Lower leg skin (tissue), 4 donors: ENCODE data around the gene NPAT. TPM values are rescaled to one million over a fixed set of nuclear protein-coding genes. Genes with fewer than 3 reads are reported as not detected.

ENCODE experiments used
- DNase-seq, 2 donors: peaks; one replicate each; pipeline ENCODE4 v3.0.0-alpha.2; 2019; ENCODE audit warnings: low spot score in 2 of 2
- H3K4me3 ChIP-seq: fragments of 200-600 bp; sonication (generic); 2 replicates; pipeline ENCODE4 v1.5.1; 2017; ENCODE audit warnings: mild to moderate bottlenecking, low read depth; ENCODE audit not compliant: poor library complexity, severe bottlenecking
- POLR2A ChIP-seq, 2 donors: fragments of 450-650 bp; IDR thresholded peaks; one replicate each; pipeline ENCODE4 v1.6.1; 2016 to 2017; ENCODE audit warnings: antibody characterized with exemption in 2 of 2, mild to moderate bottlenecking in 1 of 2, moderate library complexity in 1 of 2
- WGBS, 2 donors: methylation state at CpG; one replicate each; pipeline ENCODE4 v1.1.5; 2018; 5-methylcytosine and 5-hydroxymethylcytosine counted together
- intact Hi-C: fragments of 100-400 bp; cut with DNase I; formaldehyde crosslinking; loops from one replicate; pipeline ENCODE4 v1.15.0; 2023; ENCODE audit warnings: low total_unique reads
- total RNA-seq, 4 donors: library from RNA; depleted of rRNA; stranded (reverse); fragments of >200 nt; gene quantifications; one replicate each; pipeline ENCODE4 v1.1.0, GENCODE V29; 2016
- TF ChIP-seq, protein P1 (sequence below), 3 donors: fragments of 450-650 bp; IDR thresholded peaks; one replicate each; pipeline ENCODE4 v1.5.1; 2016; ENCODE audit warnings: antibody characterized with exemption in 3 of 3, mild to moderate bottlenecking in 3 of 3, moderate library complexity in 2 of 3

Gene NPAT
- total RNA-seq, 4 donors from 2014 or later, result 11.9 to 27.6 (median 14.6) TPM

DNA sequence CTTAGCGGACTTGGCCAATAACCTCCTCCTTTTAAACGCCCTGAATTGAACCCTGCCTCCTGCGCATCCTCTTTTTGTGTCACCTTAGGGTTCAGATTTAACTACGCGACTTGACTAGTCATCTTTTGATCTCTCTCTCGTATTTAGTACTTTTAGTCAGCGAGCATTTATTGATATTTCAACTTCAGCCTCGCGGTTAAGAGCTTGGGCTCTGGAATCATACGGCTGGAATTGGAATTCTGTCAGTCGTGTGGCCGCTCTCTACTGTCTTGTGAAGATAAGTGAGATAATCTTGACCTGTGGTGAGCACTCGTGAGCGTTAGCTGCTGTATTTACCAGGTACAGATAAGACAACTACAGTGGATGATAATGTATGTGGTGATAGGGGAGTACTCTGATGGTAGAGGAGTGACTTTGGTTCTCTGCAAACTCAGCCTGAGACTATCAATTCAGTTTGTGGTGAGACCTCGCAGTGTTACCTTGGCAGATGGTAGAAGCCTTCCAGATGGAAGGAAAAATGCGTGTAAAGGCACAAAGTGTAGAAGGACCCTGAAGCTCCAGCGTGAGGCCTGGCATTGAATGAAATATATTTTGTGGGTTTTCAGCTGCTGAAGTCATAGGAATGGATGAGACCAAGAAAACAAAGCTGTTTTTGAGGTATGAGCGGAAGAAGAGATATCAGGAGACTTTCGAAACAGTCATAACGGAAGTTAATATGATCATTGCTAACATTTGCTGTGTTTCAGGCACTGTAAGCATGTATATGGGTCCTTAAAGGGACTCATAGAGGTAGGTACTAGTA is 1.1 kb upstream of the NPAT start:
- TF ChIP-seq, protein P1, sequence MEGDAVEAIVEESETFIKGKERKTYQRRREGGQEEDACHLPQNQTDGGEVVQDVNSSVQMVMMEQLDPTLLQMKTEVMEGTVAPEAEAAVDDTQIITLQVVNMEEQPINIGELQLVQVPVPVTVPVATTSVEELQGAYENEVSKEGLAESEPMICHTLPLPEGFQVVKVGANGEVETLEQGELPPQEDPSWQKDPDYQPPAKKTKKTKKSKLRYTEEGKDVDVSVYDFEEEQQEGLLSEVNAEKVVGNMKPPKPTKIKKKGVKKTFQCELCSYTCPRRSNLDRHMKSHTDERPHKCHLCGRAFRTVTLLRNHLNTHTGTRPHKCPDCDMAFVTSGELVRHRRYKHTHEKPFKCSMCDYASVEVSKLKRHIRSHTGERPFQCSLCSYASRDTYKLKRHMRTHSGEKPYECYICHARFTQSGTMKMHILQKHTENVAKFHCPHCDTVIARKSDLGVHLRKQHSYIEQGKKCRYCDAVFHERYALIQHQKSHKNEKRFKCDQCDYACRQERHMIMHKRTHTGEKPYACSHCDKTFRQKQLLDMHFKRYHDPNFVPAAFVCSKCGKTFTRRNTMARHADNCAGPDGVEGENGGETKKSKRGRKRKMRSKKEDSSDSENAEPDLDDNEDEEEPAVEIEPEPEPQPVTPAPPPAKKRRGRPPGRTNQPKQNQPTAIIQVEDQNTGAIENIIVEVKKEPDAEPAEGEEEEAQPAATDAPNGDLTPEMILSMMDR (IDR thresholded peaks at IDR 0.05), result no peak
- no peak for TF ChIP-seq POLR2A (IDR thresholded peaks at IDR 0.05)
- peak overlapping the region; percentile 53 for H3K4me3 ChIP-seq
- 9 to 10% methylated on average over 20 of the region's 20 CpGs for WGBS, 2 donors
- no peak for DNase-seq
- intact Hi-C loops, result no loop called here

DNA sequence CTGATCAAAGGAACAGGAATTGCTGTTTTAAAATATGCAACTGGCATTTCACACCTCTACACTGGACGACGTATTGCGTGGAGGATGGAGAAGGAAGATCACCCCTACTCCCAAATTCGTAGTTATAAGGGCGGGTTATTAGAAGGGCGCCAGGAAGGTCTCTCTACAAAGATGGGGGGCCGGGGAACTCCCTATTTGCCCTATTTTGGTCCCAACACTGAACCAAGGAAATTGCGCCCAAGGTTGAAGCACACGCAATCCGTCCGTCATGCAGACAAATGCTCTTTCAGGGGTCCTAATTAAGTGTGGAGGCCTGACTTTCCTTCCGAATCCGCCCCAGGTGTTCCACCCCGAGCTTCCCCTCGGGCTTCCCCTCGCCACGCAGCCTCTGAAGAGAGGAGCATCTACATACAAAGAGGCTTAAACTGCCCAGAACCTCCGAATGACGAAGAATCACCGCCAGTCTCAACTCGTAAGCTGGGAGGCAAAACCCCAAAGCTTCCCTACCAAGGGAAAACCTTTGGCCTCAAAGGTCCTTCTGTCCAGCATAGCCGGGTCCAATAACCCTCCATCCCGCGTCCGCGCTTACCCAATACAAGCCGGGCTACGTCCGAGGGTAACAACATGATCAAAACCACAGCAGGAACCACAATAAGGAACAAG is 396 bp downstream of the NPAT start:
- TF ChIP-seq, protein P1 (IDR thresholded peaks at IDR 0.05), result no peak
- TF ChIP-seq POLR2A (IDR thresholded peaks at IDR 0.05), result no peak
- H3K4me3 ChIP-seq, result peak overlapping the region; percentile 60
- intact Hi-C loops, result no loop called here
- 0% methylated on average over 29 of the region's 29 CpGs for WGBS, 2 donors
- DNase-seq, result peak in 1 of 2 donors; percentile 87

DNA sequence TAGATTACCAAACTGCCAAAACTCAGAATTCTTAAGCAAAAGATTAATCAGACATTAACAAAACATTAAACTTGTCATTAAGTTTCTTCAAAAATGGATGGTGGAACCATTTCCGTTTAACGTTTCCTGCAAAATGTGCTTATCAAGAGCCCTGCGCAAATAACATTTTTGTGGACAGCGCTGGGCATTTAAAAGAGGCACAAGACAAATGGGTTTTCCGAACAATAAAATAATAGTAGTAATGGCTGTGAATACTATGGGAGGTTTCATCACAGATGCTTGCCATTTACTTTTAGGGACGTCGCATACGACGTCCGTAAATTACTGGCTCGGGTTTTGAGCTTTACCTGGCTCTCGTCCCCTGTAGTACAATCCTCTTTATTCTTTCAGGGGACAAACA is 1.1 kb downstream of the NPAT start:
- TF ChIP-seq POLR2A (IDR thresholded peaks at IDR 0.05), result no peak
- TF ChIP-seq, protein P1 (IDR thresholded peaks at IDR 0.05), result no peak
- intact Hi-C loops, result no loop called here
- 2 to 4% methylated on average over 12 of the region's 12 CpGs for WGBS, 2 donors
- H3K4me3 ChIP-seq, result peak overlapping the region; percentile 60
- DNase-seq, result no peak

DNA sequence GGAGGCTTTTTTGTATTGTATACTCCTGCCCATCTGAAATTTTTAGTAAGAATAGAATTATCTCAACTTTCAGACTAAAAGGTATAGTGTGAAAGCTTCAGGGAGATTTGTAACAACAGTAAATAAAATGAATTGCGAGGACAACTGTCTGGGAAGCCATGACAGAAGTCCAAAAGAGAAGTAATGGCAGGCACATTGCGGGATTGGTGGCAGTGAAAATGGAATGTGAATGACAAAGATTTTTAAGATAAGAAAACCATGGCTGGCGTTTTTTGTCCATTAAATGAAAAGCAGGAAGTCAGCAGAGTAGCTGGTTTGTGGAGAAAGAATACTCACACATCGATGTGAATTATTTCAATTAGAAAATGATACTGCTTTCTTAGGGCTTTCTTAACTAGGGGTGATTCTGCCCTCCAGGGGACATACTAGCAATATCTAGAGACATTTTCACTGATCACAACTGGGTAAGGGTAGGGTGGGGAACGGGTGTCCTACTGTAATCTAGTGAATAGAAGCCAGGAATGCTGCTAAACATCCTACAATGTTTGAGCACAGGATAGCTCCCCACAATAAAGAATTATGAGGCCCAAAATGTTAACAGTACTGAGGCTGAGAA is 1.6 kb downstream of the NPAT start:
- no peak overlapping the region for H3K4me3 ChIP-seq
- TF ChIP-seq POLR2A (IDR thresholded peaks at IDR 0.05), result no peak
- TF ChIP-seq, protein P1 (IDR thresholded peaks at IDR 0.05), result no peak
- DNase-seq, result no peak
- intact Hi-C loops, result no loop called here
- 37 to 40% methylated on average over 5 of the region's 5 CpGs for WGBS, 2 donors

DNA sequence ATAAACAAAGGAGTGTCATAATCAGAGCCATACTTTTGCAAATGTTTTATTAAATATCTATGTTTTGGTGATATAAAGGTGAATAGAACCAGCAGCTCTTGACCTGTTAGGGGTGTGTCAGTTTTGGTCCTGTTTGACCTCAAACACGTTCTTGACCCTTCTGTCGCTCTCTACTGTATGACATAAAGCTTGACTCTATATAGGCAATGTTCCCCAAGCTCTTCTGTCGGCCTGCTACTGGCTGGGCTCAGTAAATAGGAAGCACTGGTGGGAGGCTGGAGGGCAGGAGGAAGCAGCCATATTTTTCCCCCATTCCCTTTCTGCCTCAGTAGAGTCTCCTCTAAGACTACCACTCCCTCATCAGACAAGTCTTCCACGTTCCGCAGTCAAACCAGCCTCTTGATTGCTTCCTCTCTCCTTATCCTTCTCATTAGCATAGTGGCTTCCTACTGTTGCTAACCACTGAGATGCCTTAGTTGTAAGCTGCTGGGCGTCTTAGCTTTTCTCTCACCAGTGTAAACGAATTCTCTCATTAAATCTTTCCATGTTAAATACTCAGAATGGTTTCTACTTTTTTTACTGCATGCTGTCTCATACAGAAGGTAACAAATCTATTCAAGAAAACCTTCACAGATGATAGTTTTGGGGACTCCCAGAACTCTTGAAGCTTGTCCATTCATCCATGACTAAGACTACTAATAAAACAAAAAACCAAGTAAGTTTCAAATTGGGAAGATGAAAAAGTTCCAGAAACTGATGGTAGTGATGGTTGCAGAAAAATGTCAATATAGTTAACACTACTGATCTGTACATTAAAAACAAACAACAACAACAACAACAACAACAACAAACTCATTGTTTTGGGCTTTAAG is 3.3 kb downstream of the NPAT start:
- TF ChIP-seq, protein P1 (IDR thresholded peaks at IDR 0.05), result no peak
- no peak for TF ChIP-seq POLR2A (IDR thresholded peaks at IDR 0.05)
- H3K4me3 ChIP-seq, result no peak overlapping the region
- no peak for DNase-seq
- intact Hi-C loops, result no loop called here
- 76 to 82% methylated on average over 7 of the region's 7 CpGs for WGBS, 2 donors
